ENCODE measurements around the gene MCHR1.
"Not testable (repeated sequence)": the region's sequence is repeated elsewhere in the genome, so short reads cannot be mapped to it uniquely, and the experiment has no call there.

The MCHR1 gene, protein sequence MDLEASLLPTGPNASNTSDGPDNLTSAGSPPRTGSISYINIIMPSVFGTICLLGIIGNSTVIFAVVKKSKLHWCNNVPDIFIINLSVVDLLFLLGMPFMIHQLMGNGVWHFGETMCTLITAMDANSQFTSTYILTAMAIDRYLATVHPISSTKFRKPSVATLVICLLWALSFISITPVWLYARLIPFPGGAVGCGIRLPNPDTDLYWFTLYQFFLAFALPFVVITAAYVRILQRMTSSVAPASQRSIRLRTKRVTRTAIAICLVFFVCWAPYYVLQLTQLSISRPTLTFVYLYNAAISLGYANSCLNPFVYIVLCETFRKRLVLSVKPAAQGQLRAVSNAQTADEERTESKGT

DNA sequence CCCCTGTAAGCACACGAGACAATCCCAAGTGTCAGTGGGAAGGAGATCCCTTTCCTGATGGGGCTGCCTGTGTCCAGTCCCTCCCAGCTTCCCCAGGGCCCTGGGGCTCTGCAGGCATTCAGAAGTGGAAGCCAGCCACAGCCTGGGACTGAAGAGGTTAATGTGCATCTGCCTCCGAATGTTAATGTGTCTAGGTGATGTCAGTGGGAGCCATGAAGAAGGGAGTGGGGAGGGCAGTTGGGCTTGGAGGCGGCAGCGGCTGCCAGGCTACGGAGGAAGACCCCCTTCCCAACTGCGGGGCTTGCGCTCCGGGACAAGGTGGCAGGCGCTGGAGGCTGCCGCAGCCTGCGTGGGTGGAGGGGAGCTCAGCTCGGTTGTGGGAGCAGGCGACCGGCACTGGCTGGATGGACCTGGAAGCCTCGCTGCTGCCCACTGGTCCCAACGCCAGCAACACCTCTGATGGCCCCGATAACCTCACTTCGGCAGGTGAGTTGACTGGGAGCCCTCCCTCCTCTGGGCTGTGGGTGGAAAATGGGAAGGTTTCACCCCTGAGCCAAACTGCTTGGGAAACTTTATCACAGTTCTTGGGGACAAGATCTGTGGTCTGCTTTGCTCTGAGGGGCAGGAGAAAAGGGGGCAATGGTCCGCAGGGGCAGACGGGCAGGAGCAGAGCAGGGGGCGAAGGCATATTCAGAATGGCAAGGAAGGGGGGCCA, at the start of gene MCHR1:
MCHR1 (plus strand) TSS at position 236 of the 715 bp plus-strand sequence; CDS start at position 405, 169 bp downstream.
- DNase-seq = no peak

DNA sequence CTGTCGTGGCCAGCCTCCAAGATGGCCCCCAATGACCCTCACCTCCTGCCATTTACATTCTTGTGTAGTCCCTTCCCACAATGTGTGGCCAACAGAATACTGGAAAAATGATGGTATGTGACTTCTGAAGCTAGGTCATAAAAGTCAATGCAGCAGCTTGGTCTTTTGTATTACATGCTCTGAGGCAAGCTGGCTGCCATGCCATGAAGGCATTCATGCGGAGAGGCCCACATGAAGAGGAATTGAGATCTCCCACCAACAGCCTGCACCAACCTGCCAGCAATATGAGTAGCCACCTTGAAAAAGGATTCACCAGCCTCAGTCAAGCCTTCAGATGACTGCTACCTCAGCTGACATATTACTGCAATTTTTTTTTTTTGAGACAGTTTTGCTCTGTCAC, 47.4 kb upstream of the MCHR1 start:
- DNase-seq = no peak

DNA sequence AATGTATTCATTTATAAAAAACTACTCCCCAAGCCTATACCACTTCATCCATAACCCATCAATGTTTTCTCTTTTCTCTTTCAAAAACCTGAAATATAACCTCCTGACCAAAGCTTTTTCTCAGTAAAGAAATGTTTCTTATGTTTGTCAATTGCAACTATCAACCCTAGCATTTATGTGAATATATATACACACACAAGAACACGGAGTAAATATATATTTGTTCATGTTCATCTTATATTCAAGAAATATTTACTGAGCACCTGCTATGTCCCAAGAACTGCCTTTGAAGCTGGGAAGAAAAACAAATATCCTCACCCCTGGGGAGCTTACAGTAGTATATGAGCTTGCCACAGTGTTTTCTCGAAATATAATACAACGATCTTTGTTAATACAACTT, 46.2 kb upstream of the MCHR1 start:
- DNase-seq = no peak

DNA sequence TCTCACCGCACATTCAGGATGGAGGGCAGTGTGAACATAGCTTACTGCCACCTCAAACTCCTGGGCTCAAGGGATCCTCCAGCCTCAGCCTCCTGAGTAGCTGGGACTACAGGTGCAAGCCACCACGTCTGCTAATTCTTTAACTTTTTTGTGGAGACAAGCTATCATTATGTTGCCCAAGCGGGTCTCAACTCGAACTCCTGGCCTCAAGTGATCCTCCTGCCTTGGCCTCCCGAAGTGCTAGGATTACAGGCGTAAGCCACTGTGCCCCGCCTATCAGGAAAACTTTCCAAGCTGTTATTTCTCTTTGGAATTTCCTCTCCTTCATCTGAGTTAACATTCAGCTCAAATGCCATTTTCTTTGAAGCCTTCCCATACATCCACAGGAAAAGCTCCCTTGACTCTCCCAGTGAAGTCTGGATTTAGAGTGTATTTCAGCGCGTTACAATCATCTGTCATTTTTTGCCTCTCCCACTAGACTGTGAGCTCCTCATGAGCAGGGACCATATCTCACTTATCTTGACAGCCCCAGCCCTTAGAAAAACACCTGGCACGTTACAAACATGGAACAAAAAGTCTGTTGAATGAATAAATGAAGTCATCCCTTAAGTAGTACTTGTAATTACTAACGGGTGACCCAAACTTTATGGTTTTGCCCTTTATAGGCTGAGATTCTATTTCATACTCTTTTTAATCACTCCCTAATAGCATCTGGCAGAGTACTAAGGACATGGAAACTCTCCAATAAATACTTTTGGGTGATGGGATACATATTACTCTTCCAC, 45.0 kb upstream of the MCHR1 start:
- no peak for DNase-seq

DNA sequence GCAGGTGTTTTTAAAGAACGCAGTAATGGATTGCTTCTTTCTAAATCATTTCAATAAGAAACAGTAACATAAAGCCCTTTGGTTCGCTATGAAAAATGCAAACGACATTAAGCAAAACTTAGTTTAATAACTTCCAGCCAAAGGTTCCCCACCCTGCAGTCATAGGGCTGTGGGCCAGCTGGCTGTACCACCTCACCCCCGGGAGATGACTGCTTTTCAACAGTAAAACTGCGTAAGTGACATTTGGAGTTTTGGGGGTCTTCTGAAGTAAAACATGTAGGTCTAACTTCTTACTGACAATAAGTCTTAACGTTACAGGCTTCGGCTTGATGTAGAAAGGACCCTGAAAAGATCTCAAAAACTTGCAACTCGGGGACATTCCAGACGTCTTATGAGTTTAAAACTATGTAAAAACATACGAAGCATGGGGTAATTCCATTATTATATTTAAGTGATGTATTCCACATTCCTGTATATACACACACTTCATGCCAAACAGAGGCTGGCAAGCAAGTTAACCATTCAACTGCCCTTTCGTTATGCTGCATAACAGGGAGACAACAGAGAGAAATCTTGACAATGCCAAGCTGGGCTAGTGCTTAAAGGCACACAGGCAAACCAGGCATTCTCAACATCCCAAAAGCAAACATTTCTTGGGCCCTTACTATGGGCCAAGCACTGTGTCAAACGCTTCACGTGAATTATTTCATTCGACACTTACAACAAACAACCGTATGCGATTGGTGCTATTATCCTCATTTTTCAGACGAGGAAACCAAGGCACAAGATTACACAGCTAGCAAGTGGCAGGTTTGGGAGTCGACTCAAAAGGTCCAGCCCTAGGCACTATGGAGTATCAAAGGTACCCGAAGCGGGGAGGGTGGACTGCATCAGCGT, 44.0 kb upstream of the MCHR1 start:
- no peak for DNase-seq

DNA sequence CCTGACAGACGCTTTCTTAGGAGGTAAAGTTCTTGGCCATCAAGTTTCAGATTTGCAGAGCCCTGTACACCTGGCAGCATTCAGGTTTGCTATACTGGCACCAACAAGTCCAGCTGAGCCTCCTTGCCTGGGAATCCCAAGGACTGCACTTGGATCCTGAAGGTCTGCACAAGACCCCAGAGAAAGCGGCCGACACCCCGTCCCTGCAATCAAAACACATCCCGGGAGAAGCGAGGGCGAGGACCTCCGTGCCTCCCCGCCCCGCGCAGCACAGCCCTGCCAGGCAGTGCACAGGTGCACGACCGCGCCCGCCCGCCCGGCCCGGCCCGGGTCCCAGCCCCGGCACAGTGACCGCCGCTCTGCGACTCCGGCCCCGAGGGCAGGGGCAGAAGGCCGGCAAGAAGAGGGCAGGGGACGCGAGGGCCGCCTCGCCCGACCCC, 43.3 kb upstream of the MCHR1 start:
- DNase-seq = no peak

DNA sequence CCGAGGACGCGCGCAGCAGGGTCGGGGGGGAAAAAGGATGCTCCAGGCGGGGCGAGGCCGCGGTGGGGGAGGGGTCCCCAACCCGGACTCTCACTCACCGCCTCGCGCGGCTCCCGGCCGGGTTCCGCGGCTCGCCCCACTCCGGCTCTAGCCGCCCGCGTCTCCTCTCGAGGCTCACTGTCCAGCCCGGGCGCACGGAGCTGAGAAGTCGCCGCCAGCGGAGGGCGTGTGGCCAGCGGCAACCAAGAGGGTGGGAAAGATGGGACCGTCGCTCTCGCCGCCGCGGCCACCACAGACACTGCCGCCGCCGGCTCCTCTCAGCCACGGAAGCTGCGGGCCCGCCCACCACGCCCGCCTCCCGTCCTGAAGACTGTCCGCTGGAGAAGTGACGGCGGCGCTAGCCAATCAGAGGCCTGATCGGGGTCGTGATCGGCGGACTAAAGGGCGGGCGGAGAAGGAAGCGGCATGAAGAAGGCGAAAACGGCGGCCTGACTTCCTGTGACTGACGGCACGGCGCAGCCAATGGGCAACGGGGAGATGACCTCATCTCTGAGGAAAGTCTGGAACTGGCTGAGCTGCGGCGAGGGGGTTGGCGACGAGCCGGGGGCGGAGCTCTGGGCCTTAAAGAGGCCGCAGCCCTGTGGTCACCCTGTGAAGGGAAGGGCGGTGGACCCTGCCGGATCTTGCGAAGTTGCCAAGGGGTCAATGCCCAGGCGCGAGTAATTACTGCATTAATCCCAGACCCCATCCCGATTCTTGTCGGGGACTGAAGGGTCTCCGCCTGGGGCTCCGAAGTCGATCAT, 42.7 kb upstream of the MCHR1 start, which contains the start of gene MRTFA:
MRTFA (minus strand) TSS at position 340 of the 803 bp plus-strand sequence.
- DNase-seq = peak; percentile 99

DNA sequence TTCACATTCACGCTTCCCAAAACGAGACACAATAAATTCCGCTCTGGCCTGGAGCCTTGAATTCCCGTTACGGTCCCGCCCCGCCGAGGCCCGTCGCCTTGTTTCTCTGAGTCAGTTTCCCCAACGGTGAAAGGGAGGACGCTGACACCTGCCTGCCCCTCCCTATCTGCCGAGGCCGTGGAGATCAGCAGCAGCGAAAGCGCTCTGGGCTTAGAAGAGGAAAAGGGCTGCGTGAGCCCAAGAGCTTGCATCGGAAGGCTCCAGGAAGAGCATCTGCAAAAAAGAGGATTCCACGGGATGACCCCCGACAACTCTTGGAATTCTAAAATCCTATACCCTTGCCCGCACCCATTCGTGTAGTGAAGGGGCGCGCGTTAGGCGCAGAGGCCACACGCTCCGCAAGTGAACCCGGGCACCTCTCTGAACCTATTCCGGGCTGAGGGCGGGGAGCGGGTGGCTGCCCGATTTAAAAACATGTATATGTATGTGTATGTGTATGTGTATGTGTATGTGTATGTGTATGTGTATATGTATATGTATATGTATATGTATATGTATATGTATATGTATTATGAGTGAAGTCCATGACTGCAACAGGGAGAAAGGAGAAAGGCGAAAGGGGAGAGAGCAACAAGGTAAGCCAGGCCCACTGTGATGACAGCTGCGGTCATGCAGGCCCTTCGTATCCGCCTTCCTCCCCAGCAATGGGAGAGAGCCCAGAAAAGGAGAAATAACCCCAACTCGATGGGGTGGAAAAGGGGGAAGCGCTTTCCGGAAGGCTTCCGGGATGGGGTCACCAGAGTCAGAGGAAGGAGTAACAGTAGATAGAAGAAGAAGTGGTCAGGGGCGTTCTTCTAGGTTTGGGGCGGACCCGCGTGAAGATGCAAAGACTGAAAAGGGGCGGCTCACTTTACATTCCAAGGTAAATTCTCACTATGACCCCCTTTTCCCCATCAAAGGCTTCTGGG, 41.8 kb upstream of the MCHR1 start:
- no peak for DNase-seq

DNA sequence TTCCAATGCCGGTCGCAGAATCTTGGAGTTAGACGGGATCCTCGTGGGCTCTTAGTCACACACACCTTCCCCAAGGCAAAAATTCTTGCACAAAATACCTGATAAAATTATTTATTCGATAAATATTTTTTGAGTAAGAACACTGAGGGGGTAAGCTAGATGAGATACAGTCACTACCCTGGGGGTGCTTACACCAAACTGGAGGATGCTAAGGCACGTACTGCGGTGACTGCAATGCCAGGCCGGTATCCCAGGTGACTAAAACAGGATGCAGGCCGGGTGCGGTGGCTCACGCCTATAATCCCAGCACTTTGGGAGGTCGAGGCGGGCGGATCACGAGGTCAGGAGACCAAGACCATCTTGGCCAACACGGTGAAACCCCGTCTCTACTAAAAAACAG, 41.0 kb upstream of the MCHR1 start:
- DNase-seq = no peak

DNA sequence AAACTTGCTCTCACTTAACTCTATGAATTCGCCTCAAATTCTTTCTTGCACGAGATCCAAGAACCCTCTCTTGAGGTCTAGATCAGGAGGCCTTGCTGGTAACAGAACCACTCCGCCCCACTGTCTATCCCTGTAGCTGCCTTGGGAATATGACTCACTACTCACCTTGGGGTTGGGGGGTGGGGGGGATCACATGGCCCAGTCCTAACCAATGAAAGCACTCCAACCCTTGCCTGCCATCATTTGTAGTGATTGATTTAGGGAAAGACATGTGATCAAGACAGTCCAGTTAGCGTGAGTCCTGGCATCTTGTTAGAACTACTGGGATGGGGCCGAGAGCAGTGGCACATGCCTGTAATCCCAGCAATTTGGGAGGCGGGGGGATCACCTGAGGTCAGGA, 38.0 kb upstream of the MCHR1 start:
- no peak for DNase-seq

DNA sequence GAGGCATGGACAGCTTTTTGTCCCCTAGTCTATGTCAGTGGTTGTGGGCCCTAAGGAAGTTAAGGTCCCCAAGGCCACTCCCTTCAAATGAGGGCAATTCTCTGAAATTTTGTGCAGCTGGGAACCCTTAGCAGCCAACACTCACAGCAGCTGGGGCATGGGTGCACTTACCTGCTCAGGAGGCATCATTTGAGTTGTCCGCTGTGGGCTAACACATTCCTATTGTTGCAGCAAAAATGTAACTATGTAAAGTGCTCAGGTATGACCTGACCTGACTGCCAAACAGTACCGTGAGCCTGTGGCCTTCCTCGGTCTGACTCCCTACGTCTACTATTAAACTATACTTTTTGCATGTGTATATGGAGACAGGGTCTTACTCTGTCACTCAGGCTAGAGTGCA, 37.0 kb upstream of the MCHR1 start:
- no peak for DNase-seq

DNA sequence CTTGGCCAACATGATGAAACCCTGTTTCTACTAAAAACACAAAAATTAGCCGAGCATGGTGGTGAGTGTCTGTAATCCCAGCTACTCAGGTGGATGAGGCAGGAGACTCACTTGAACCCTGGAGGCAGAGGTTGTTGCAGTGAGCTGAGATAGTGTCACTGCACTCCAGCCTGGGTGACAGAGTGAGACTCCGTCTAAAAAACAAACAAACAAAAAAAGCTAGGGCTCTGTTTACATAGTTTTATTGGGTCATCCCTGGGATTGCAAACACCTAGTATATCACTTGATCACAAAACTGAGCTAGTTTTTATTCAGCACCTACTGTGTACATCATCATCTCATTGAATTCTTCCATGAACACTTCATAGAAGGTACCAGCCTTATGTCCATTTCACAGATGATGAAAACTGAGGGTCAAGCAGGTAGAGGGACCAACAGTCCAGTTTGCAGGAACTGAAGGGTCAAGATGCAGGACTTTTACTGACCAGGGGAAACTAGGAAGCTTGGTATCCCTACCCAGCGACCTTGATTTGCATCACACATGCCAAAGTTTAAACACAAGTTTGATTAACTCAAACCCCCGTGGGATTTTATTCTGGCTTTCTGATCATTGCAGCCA, 33.6 kb upstream of the MCHR1 start:
- DNase-seq = no peak

DNA sequence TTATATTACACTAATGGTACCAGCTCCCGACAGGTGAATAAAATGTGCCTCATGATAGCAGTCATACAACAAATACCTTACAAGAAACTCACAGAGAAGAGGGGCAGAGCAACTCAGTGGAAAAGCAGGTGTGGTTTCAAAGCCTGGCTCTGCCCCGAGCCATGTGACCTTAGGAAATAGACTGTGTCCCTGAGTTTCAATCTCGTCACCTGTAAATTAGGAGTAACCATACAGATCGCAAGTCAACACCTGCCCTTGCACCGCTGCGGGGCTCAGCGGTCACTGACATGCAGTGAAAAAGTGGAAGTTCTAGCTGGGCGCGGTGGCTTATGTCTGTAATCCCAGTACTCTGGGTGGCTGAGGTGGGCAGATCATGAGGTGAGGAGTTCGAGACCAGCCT, 30.9 kb upstream of the MCHR1 start:
- no peak for DNase-seq

DNA sequence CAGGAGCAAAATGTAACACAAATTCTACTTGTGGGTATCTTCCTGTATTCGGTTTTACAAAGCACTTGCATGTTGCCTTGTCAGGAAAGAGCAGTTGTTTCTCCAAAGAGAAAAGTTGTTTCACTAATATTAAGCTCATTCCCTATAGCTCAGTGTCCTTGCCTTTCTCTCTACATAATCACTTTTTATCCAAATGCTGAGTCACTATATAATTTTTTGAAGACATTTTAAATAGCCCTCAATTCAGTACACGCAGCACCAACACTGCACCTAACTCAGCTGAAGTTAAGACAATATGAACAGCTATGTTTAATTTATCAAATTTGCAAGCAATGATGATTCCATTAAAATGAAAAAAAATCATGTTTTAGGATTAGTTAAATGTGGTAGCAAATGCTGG, 28.2 kb upstream of the MCHR1 start:
- no peak for DNase-seq

DNA sequence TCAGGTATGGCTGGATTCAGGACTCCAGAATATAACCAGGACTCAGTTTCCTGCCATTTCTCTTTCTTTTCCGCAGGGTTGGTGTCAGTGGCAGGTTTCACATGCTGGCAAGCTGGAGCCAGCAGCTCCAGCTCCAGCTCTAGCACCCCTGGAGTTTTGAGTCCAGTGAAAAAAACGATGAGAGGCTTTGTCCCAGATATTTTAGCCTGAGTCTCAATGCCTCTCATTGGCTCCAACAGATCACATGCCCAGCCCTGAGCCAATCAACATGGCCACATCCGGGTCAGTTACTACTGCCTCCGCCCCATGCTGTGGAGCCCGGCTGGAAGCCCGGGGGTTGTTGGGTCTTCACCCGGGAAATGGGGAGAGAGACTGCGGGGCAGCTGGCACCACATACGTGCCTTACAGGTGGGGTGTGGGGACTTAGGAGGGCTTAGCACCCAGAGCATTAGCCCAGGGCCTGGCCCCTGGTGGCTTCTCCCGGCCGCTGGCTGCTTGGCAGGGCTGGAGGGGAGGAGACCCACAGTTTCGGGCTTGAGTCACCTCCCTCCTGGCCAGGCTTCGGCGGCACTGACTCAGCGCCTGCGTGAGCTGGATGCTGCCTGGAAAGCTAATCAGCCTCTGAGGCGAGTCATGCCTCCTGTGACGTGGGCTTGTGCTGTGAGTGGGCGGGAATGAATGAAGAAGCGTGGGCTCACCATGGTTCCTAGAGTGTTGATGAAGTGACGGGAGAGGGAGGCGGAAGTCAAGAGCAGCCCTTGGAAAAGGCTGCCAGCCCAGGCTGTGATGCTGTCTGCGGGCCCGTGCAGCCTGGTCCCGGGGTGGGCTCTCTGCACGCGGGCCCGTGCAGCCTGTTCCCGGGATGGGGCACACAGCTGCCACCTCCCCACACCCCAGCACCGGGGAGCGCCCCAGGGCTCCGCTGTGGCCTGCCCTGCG, 27.5 kb upstream of the MCHR1 start:
- DNase-seq = peak; percentile 91

DNA sequence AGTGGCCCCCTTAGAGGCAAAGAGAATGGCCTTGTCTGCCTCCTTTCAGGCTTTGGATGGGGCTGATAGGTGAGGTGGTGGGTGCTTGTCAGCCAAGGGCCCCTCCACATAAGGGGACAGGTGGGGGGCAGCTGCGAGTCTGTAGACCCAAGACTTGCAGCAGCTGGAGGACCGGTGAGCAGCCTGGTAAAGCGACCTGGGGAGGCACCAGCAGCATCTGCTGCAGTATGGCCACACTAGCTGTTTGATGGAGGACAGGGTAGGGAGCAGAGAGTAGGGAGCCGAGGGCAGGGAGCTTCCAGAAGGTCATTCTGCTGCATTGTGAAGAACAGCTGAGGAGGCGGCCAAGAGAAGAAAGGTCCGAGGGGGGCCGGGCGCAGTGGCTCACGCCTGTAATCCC, 25.9 kb upstream of the MCHR1 start:
- DNase-seq = no peak

DNA sequence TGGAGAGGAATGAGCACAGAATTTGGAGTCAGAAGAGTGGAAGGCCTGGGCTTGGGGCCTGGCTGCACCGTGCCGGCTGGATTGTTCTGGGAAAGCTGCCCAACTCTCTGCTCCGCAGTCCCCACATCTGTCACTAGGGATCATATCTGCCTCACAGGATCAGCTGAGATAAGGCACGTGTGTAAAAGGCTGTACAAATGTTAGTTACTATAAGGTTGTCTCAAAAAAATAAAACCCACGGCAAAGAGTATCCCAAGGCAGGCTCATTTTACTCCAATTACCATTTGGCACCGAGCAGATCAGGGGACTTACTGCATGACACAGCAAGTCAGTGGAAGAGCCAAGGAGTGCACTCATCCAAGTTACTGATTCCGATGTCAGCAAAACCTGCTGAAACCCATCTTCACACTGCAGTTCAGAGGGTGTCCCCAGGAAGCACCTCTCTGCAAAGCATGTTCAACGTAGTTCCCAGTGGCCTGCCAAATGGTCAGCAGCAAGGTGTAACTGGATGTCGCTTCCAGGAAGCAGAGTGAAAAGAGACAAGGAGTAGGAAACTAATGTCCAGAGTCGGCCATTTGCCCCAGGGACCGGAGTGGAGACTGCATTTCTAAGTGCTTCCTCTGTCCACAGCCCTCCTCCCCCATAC, 24.6 kb upstream of the MCHR1 start:
- DNase-seq = no peak

DNA sequence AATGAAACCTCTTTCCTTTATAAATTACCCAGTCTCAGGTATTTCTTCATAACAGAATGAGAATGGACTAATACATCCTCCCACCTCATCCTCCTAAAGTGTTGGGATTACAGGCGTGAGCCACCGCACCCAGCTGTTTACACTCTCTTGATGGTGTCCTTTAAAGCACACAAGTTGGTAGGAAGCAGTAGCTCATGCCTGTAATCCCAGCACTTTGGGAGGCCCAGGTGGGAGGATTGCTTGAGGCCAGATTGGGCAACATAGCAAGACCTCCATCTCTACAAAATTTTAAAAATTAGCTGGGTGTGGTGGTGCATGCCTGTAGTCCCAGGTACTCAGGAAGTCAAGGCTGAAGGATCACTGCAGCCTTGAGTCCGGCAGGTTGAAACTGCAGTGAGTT, 23.3 kb upstream of the MCHR1 start:
- DNase-seq = not testable (repeated sequence)
